AG04450 (cell line): ENCODE data around the gene PTPRCAP. TPM values are rescaled to one million over a fixed set of nuclear protein-coding genes. Genes with fewer than 3 reads are reported as not detected.

ENCODE experiments used
- CTCF ChIA-PET: fragments of 300-600, 350-600 bp; formaldehyde crosslinking; extraction: SDS; loops from one replicate; lab custom pipeline; 2022; ENCODE audit warnings: antibody characterized with exemption, inconsistent platforms; lab: Charles Lee
- POLR2A ChIA-PET: fragments of 350-600 bp; formaldehyde crosslinking; extraction: SDS; loops from one replicate; lab custom pipeline; 2021; ENCODE audit warnings: antibody characterized with exemption, inconsistent platforms; lab: Yijun Ruan, JAX
- DNase-seq: peaks from one replicate; pipeline ENCODE4 v3.0.0-alpha.2; 2011; ENCODE audit warnings: low read depth, low spot score
- H3K27ac ChIP-seq: one replicate; pipeline ENCODE4 v1.5.1; 2012; ENCODE audit warnings: low read depth, low read length, control low read depth
- H3K27me3 ChIP-seq: one replicate; pipeline ENCODE4 v1.6.0; 2012; ENCODE audit warnings: low read length; ENCODE audit not compliant: control insufficient read depth, insufficient read depth
- H3K4me3 ChIP-seq: 2 replicates; pipeline ENCODE4 v1.5.1; 2011; ENCODE audit warnings: mild to moderate bottlenecking, low read depth, low read length, control low read depth
- H3K9me3 ChIP-seq: 2 replicates; pipeline ENCODE4 v1.5.1; 2012; ENCODE audit warnings: low read length; ENCODE audit not compliant: control insufficient read depth, insufficient read depth
- polyA plus RNA-seq: library from polyadenylated mRNA; depleted of rRNA; stranded (reverse); fragments of >200 nt; gene quantifications from 2 replicates; pipeline ENCODE4 v1.2.3, GENCODE V29; 2011
- TF ChIP-seq, protein P1 (sequence below): IDR thresholded peaks from 2 replicates; pipeline ENCODE4 v1.5.1; 2011; ENCODE audit warnings: low read depth, low read length, control low read depth, inconsistent platforms

PTPRCAP gene
- polyA plus RNA-seq, 1 experiment: 0.07 TPM

DNA sequence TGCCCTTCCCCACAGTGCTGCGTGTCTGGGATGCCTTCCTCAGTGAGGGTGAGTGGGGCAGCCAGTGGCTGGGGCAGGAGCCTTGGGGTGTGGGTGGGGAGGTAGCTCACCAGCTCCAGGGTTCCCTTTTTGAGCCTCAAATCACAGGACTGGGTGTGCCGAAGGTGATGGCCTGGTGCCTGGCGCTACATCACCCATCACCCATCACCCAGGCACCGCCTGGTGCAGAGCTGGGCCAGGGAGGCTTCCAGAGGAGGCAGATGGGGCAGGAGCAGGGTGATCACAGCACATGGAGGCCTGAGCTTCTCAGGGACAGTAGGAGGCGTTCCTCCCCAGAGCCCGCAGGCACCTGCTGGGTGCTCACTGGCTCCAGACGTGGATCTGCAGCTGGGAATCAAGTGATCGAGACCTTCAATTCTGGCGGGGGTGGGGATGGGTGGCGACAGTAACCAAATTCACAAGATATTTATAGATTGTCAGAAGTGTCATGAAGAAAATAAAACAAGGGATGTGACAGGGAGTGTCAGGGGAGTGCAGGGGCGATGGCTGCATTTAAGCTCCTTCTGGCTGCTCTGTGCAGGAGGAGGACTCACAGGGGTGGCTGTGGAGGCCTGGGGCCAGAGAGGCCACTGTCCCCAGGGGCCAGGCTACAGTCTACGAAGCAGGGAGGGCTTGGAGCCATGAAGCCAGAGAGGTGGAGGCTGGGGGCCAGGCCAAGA, 30.4 kb downstream of the PTPRCAP start:
- no peak for DNase-seq
- ChIA-PET POLR2A (interaction anchor here (1.1 kb wide), 1 partner anchor 1506 kb away, joined by 4 read pairs; no protein-coding TSS in a partner anchor), CTCF (no interaction called here)
- H3K4me3 ChIP-seq: no peak overlapping the region
- H3K27ac ChIP-seq: no peak overlapping the region
- TF ChIP-seq, protein P1, sequence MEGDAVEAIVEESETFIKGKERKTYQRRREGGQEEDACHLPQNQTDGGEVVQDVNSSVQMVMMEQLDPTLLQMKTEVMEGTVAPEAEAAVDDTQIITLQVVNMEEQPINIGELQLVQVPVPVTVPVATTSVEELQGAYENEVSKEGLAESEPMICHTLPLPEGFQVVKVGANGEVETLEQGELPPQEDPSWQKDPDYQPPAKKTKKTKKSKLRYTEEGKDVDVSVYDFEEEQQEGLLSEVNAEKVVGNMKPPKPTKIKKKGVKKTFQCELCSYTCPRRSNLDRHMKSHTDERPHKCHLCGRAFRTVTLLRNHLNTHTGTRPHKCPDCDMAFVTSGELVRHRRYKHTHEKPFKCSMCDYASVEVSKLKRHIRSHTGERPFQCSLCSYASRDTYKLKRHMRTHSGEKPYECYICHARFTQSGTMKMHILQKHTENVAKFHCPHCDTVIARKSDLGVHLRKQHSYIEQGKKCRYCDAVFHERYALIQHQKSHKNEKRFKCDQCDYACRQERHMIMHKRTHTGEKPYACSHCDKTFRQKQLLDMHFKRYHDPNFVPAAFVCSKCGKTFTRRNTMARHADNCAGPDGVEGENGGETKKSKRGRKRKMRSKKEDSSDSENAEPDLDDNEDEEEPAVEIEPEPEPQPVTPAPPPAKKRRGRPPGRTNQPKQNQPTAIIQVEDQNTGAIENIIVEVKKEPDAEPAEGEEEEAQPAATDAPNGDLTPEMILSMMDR: no peak
- no peaks in the 10 kb centered on the region; the same call in 1 of the 2 replicates for H3K9me3 ChIP-seq
- H3K27me3 ChIP-seq: peaks cover 24% of the 10 kb centered on the region

DNA sequence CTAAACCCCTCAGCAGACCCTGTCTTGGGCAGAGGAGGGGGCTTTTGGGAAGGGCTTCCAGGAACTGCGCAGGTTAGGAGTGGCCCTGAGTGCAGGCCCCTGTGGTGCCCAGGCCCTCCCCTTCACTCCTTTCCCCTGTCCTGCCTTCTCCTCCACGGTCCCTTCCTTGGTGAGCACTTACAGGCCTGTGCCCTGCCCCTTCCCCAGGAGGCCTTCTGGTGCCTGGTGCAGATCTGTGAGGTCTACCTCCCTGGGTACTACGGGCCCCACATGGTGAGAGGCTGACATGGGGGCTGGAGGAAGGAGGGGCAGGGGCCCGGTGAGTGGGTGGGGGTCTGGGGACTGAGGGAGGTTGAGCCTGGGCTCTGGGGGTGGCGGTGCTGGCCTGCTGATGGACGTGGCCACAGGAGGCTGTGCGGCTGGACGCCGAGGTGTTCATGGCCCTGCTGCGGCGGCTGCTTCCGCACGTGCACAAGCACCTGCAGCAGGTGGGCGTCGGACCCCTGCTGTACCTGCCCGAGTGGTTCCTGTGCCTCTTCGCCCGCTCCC, 31.0 kb downstream of the PTPRCAP start:
- CTCF ChIA-PET: no interaction called here
- Histone ChIP-seq H3K4me3 (no peak overlapping the region), H3K27me3 (peaks cover 21% of the 10 kb centered on the region), H3K27ac (no peak overlapping the region), H3K9me3 (no peaks in the 10 kb centered on the region; the same call in 1 of the 2 replicates)
- TF ChIP-seq, protein P1: no peak
- DNase-seq: no peak
- POLR2A ChIA-PET: no interaction called here

DNA sequence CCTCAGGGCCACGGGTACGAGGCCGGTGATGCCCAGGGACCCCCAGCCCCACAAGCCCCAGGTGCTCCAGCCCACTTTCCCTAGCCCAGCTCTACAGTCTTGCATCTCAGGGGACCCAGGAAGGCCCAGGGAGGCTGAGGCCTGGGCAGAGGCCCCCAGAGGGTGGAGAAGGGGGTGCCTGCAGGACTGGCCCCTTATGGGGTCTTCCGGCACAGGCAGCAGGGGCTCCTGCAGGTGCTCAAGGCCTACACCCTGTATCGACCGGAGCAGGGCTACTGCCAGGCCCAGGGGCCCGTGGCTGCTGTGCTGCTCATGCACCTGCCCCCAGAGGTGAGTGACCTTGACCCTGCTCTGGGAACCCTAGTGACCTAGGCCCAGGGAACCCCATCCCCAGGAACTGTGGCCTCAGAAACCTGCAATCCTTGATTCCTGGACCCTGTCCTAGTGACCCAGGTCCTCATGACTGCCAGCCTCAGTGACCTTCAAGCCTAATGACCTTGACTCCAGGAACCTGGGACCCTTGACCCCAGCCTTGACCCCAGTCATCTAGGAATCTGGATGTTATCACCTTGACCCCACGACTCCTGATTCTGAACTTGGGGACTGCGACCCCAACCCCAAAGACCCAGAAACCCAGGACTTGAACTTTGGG, 31.7 kb downstream of the PTPRCAP start:
- ChIA-PET CTCF (no interaction called here), POLR2A (no interaction called here)
- no peak for DNase-seq
- Histone ChIP-seq H3K4me3 (no peak overlapping the region), H3K27me3 (peaks cover 20% of the 10 kb centered on the region), H3K9me3 (peaks cover 3% of the 10 kb centered on the region; the same call in 1 of the 2 replicates), H3K27ac (no peak overlapping the region)
- TF ChIP-seq, protein P1: no peak

DNA sequence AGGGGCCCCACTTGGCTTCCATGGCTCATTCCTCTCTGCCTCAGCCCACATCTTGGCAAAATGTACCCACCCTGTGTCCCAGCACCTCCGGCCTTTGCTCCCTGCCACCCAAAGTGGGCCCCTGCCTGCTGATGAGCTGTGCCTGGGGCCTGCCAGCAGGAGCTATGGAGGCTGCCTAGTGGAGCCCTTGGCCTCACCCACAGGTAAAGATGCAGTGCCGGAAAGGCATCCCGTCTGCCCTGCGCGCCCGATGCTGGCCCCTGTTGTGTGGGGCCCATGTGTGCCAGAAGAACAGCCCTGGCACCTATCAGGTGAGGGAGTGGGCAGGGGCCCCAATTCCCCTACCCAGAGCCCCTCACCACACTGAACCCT, 32.3 kb downstream of the PTPRCAP start:
- H3K27ac ChIP-seq: no peak overlapping the region
- POLR2A ChIA-PET: interaction anchor here (1.2 kb wide), 1 partner anchor 15 kb away, joined by 3 read pairs; no protein-coding TSS in a partner anchor
- H3K4me3 ChIP-seq: no peak overlapping the region
- peaks cover 3% of the 10 kb centered on the region; the same call in 1 of the 2 replicates for H3K9me3 ChIP-seq
- H3K27me3 ChIP-seq: peaks cover 14% of the 10 kb centered on the region
- CTCF ChIA-PET: no interaction called here
- TF ChIP-seq, protein P1: no peak
- DNase-seq: no peak
